ENCODE measurements around the gene PHEX. TPM values are rescaled to one million over a fixed set of nuclear protein-coding genes. Genes with fewer than 3 reads are reported as not detected.

Gene PHEX
- total RNA-seq, 1 donor from 2014 or later = 1.1 TPM

- H3K9me3 Mint-ChIP-seq (ENCODE audit: low read depth) = peaks cover 8% of the 10 kb centered on the region
- no peak overlapping the region for H3K4me3 Mint-ChIP-seq (ENCODE audit: unreplicated experiment)
- TF ChIP-seq CTCF (IDR thresholded peaks at IDR 0.05) = no peak
- peaks cover 13% of the 10 kb centered on the region for H3K36me3 Mint-ChIP-seq (ENCODE audit: low read depth)
- H3K4me1 Mint-ChIP-seq (ENCODE audit: low read depth) = no peaks in the 10 kb centered on the region
- no peaks in the 10 kb centered on the region for H3K27me3 Mint-ChIP-seq (ENCODE audit: low read depth)
- DNase-seq (ENCODE audit: low spot score) = no peak
- no peak overlapping the region for H3K27ac Mint-ChIP-seq (ENCODE audit: unreplicated experiment)
These were observed 20.1 kb upstream of the PHEX start for GRCh38 chrX:22012051-22012450.

- Mint-ChIP-seq H3K4me1 (ENCODE audit: low read depth) (no peaks in the 10 kb centered on the region), H3K27me3 (ENCODE audit: low read depth) (no peaks in the 10 kb centered on the region), H3K4me3 (ENCODE audit: unreplicated experiment) (no peak overlapping the region), H3K9me3 (ENCODE audit: low read depth) (peaks cover 8% of the 10 kb centered on the region), H3K36me3 (ENCODE audit: low read depth) (peaks cover 13% of the 10 kb centered on the region), H3K27ac (ENCODE audit: unreplicated experiment) (no peak overlapping the region)
- TF ChIP-seq CTCF (IDR thresholded peaks at IDR 0.05) = no peak
- no peak for DNase-seq (ENCODE audit: low spot score)
These were observed 19.2 kb upstream of the PHEX start for GRCh38 chrX:22012931-22013330.

GRCh38 chrX:22015139-22015750, 16.9 kb upstream of the PHEX start:
- DNase-seq (ENCODE audit: low spot score) = no peak
- Mint-ChIP-seq H3K9me3 (ENCODE audit: low read depth) (peaks cover 2% of the 10 kb centered on the region), H3K4me1 (ENCODE audit: low read depth) (no peaks in the 10 kb centered on the region), H3K27me3 (ENCODE audit: low read depth) (no peaks in the 10 kb centered on the region), H3K36me3 (ENCODE audit: low read depth) (peaks cover 1% of the 10 kb centered on the region), H3K4me3 (ENCODE audit: unreplicated experiment) (no peak overlapping the region), H3K27ac (ENCODE audit: unreplicated experiment) (no peak overlapping the region)
- no peak for TF ChIP-seq CTCF (IDR thresholded peaks at IDR 0.05)

GRCh38 chrX:22021751-22022324, 10.3 kb upstream of the PHEX start:
- no peaks in the 10 kb centered on the region for H3K9me3 Mint-ChIP-seq (ENCODE audit: low read depth)
- no peaks in the 10 kb centered on the region for H3K27me3 Mint-ChIP-seq (ENCODE audit: low read depth)
- DNase-seq (ENCODE audit: low spot score) = no peak

GRCh38 chrX:22024577-22024976, 7.5 kb upstream of the PHEX start:
- no peak for TF ChIP-seq CTCF (IDR thresholded peaks at IDR 0.05)
- no peak for DNase-seq (ENCODE audit: low spot score)
- no peak overlapping the region for H3K27ac Mint-ChIP-seq (ENCODE audit: unreplicated experiment)
- H3K9me3 Mint-ChIP-seq (ENCODE audit: low read depth) = no peaks in the 10 kb centered on the region
- H3K36me3 Mint-ChIP-seq (ENCODE audit: low read depth) = no peaks in the 10 kb centered on the region
- H3K27me3 Mint-ChIP-seq (ENCODE audit: low read depth) = no peaks in the 10 kb centered on the region
- H3K4me1 Mint-ChIP-seq (ENCODE audit: low read depth) = no peaks in the 10 kb centered on the region
- H3K4me3 Mint-ChIP-seq (ENCODE audit: unreplicated experiment) = no peak overlapping the region

More at GRCh38 chrX:22021751-22022324, 10.3 kb upstream of the PHEX start:
- H3K27ac Mint-ChIP-seq (ENCODE audit: unreplicated experiment) = no peak overlapping the region
- TF ChIP-seq CTCF (IDR thresholded peaks at IDR 0.05) = no peak
- no peaks in the 10 kb centered on the region for H3K4me1 Mint-ChIP-seq (ENCODE audit: low read depth)
- no peaks in the 10 kb centered on the region for H3K36me3 Mint-ChIP-seq (ENCODE audit: low read depth)
- H3K4me3 Mint-ChIP-seq (ENCODE audit: unreplicated experiment) = no peak overlapping the region

All from chondrocyte (in vitro differentiated cells).